Breast epithelium (tissue), 3 donors: ENCODE data around the gene KIF26B.

Experiments used
- CTCF ChIP-seq, 3 donors: fragments of 450-650 bp; IDR thresholded peaks; one replicate each; pipeline ENCODE4 v1.5.1; 2016 to 2017; ENCODE audit warnings: antibody characterized with exemption in 3 of 3, mild to moderate bottlenecking in 3 of 3, moderate library complexity in 3 of 3
- POLR2A ChIP-seq: fragments of 450-650 bp; IDR thresholded peaks from one replicate; pipeline ENCODE4 v1.6.1; 2016; ENCODE audit warnings: antibody characterized with exemption, mild to moderate bottlenecking, moderate library complexity
- POLR2AphosphoS5 ChIP-seq, 3 donors: sonication (generic); formaldehyde crosslinking; IDR thresholded peaks; one replicate each; pipeline ENCODE4 v1.6.1; 2017; ENCODE audit warnings: antibody characterized with exemption in 3 of 3

- TF ChIP-seq POLR2A (no peak), CTCF (IDR thresholded peaks at IDR 0.05) (no peak), POLR2AphosphoS5 (IDR thresholded peaks at IDR 0.05) (no peak)
Observed at GRCh38 chr1:245454051-245454450, 299.3 kb downstream of the KIF26B start.
